Measurements from ENCODE around the gene HOXB3. TPM values are rescaled to one million over a fixed set of nuclear protein-coding genes. Genes with fewer than 3 reads are reported as not detected.

HOXB3 gene
- total RNA-seq, 2 donors from 2014 or later: 7.8 to 11.4 TPM

- Histone ChIP-seq H3K4me1 (replicated peaks) (no peaks in the 10 kb centered on the region), H3K36me3 (no peaks in the 10 kb centered on the region), H3K27ac (no peak overlapping the region), H3K4me3 (no peak overlapping the region), H3K27me3 (replicated peaks; ENCODE audit: insufficient read depth) (peaks cover 66% of the 10 kb centered on the region), H3K9me3 (no peaks in the 10 kb centered on the region)
- intact Hi-C loops (cut with DNase I): no loop called here
- WGBS: 41% methylated on average over 15 of the region's 15 CpGs
- DNase-seq (ENCODE audit: low spot score): no peak
- TF ChIP-seq CTCF (IDR thresholded peaks at IDR 0.05) (no peak), POLR2A (IDR thresholded peaks at IDR 0.05) (no peak), POLR2AphosphoS5 (IDR thresholded peaks at IDR 0.05) (no peak)
Measured at GRCh38 chr17:48630925-48631692, 41.1 kb upstream of the HOXB3 start.

- TF ChIP-seq CTCF (IDR thresholded peaks at IDR 0.05): no peak
- no peak for DNase-seq (ENCODE audit: low spot score)
- intact Hi-C loops (cut with DNase I): no loop called here
- Histone ChIP-seq H3K27me3 (replicated peaks; ENCODE audit: insufficient read depth) (peaks cover 58% of the 10 kb centered on the region), H3K9me3 (no peaks in the 10 kb centered on the region), H3K36me3 (no peaks in the 10 kb centered on the region), H3K4me3 (no peak overlapping the region), H3K4me1 (replicated peaks) (peaks cover 2% of the 10 kb centered on the region), H3K27ac (no peak overlapping the region)
- WGBS: 61% methylated on average over 15 of the region's 15 CpGs
Measured at GRCh38 chr17:48630009-48630924, 40.2 kb upstream of the HOXB3 start.

- H3K36me3 ChIP-seq: no peaks in the 10 kb centered on the region
- intact Hi-C loops (cut with DNase I): no loop called here
- WGBS: 58% methylated on average over 5 of the region's 5 CpGs
- peaks cover 52% of the 10 kb centered on the region for H3K27me3 ChIP-seq (replicated peaks; ENCODE audit: insufficient read depth)
- H3K9me3 ChIP-seq: no peaks in the 10 kb centered on the region
- H3K4me1 ChIP-seq (replicated peaks): peaks cover 9% of the 10 kb centered on the region
- no peak overlapping the region for H3K27ac ChIP-seq
- no peak for TF ChIP-seq CTCF (IDR thresholded peaks at IDR 0.05)
- TF ChIP-seq POLR2AphosphoS5 (IDR thresholded peaks at IDR 0.05): no peak
- TF ChIP-seq POLR2A (IDR thresholded peaks at IDR 0.05): no peak
- no peak overlapping the region for H3K4me3 ChIP-seq
- DNase-seq (ENCODE audit: low spot score): no peak
Measured at GRCh38 chr17:48629411-48629759, 39.3 kb upstream of the HOXB3 start.

GRCh38 chr17:48628649-48629410 is 38.8 kb upstream of the HOXB3 start:
- Histone ChIP-seq H3K36me3 (no peaks in the 10 kb centered on the region), H3K9me3 (no peaks in the 10 kb centered on the region), H3K27me3 (replicated peaks; ENCODE audit: insufficient read depth) (peaks cover 47% of the 10 kb centered on the region), H3K4me3 (no peak overlapping the region), H3K27ac (no peak overlapping the region), H3K4me1 (replicated peaks) (peaks cover 9% of the 10 kb centered on the region)
- intact Hi-C loops (cut with DNase I): no loop called here
- WGBS: 44% methylated on average over 5 of the region's 5 CpGs
- no peak for DNase-seq (ENCODE audit: low spot score)
- TF ChIP-seq CTCF (IDR thresholded peaks at IDR 0.05): no peak
- TF ChIP-seq POLR2A (IDR thresholded peaks at IDR 0.05): no peak
- TF ChIP-seq POLR2AphosphoS5 (IDR thresholded peaks at IDR 0.05): no peak

Data from prostate gland (tissue), 2 donors.